Thymus (tissue), 11 donors: ENCODE results near the gene NUP98. TPM values are rescaled to one million over a fixed set of nuclear protein-coding genes. Genes with fewer than 3 reads are reported as not detected.

Experiments
- DNase-seq, 9 donors: peaks; one replicate each; pipeline ENCODE4 v3.0.0-alpha.2; 2013; ENCODE audit warnings: low spot score in 9 of 9, low read depth in 6 of 9, missing footprints in 1 of 9
- H3K27ac ChIP-seq, 2 donors: one replicate each; pipeline ENCODE4 v1.5.1; 2013; ENCODE audit warnings: control low read depth in 1 of 2, low read depth in 1 of 2, low read length in 1 of 2, mild to moderate bottlenecking in 1 of 2, moderate library complexity in 1 of 2
- H3K27me3 ChIP-seq, 2 donors: one replicate each; pipeline ENCODE4 v1.5.1; 2013; ENCODE audit warnings: low read length in 1 of 2; ENCODE audit not compliant: control insufficient read depth in 2 of 2, insufficient read depth in 1 of 2
- H3K36me3 ChIP-seq, 2 donors: one replicate each; pipeline ENCODE4 v1.5.1; 2013; ENCODE audit warnings: low read length in 1 of 2, mild to moderate bottlenecking in 1 of 2, moderate library complexity in 1 of 2; ENCODE audit not compliant: control insufficient read depth in 2 of 2, insufficient read depth in 2 of 2
- H3K4me1 ChIP-seq, 2 donors: one replicate each; pipeline ENCODE4 v1.5.1; 2013; ENCODE audit warnings: low read length in 2 of 2; ENCODE audit not compliant: control insufficient read depth in 2 of 2, insufficient read depth in 2 of 2
- H3K4me3 ChIP-seq, 2 donors: one replicate each; pipeline ENCODE4 v1.5.1; 2013; ENCODE audit warnings: low read length in 2 of 2, control low read depth in 1 of 2, mild to moderate bottlenecking in 1 of 2
- H3K9me3 ChIP-seq, 2 donors: one replicate each; pipeline ENCODE4 v1.5.1; 2013; ENCODE audit warnings: low read length in 1 of 2, mild to moderate bottlenecking in 1 of 2; ENCODE audit not compliant: control insufficient read depth in 2 of 2, insufficient read depth in 1 of 2
- WGBS: extraction: QIAGEN DNeasy Blood & Tissue Kit; methylation state at CpG from one replicate; pipeline ENCODE4 v1.1.7; 2013; 5-methylcytosine and 5-hydroxymethylcytosine counted together
- polyA plus RNA-seq: library from polyadenylated mRNA; stranded (reverse); fragments of 200-250 nt; gene quantifications from one replicate; pipeline ENCODE4 v1.2.3, GENCODE V29; 2013
- total RNA-seq: library from RNA; stranded (reverse); fragments of 120-200 nt; gene quantifications from one replicate; pipeline ENCODE4 v1.2.4, GENCODE V29; 2013
- donor health status: healthy.

NUP98 gene
- total and polyA plus RNA-seq, 2 donors = 23.0 to 59.0 TPM

GRCh38 chr11:3683039-3683438, 114.3 kb downstream of the NUP98 start:
- whole genome bisulfite sequencing = 99% methylated on average over 9 of the region's 9 CpGs

DNA sequence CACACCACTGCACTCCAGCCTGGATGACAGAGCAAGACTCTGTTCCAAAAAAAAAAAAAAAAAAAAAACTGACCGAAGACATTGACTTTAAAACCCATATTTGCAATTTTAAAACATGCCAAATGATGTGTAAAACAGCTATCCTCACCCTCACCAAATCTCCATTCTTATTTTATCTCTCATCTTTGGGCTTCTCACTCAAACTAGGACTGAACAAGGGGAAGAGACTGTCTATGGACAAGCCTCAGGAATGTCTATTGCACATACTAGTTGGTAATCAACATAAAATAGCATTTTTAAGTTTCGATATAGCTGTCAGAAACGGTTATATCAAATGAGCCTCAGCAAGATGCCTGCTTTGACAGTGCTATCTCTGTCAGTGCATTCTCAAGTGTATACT, 118.3 kb downstream of the NUP98 start:
- no peaks in the 10 kb centered on the region for H3K4me1 ChIP-seq
- no peak overlapping the region for H3K4me3 ChIP-seq
- H3K27ac ChIP-seq = no peak overlapping the region
- no peaks in the 10 kb centered on the region for H3K27me3 ChIP-seq
- DNase-seq = no peak
- H3K9me3 ChIP-seq = no peaks in the 10 kb centered on the region
- peaks cover 73 to 89% of the 10 kb centered on the region in 2 donors for H3K36me3 ChIP-seq
- 99% methylated on average over 3 of the region's 3 CpGs for WGBS

More at GRCh38 chr11:3683039-3683438, 114.3 kb downstream of the NUP98 start:
- no peak overlapping the region for H3K27ac ChIP-seq
- H3K36me3 ChIP-seq = peaks cover 61 to 88% of the 10 kb centered on the region in 2 donors
- no peak overlapping the region for H3K4me3 ChIP-seq
- no peaks in the 10 kb centered on the region for H3K9me3 ChIP-seq
- H3K4me1 ChIP-seq = no peaks in the 10 kb centered on the region
- DNase-seq = no peak
- H3K27me3 ChIP-seq = no peaks in the 10 kb centered on the region

GRCh38 chr11:3675971-3676370, 121.4 kb downstream of the NUP98 start:
- Histone ChIP-seq H3K9me3 (no peaks in the 10 kb centered on the region), H3K4me3 (no peak overlapping the region), H3K36me3 (peaks cover 63 to 84% of the 10 kb centered on the region in 2 donors), H3K4me1 (no peaks in the 10 kb centered on the region), H3K27ac (no peak overlapping the region), H3K27me3 (no peaks in the 10 kb centered on the region)
- WGBS = 97% methylated on average over 11 of the region's 11 CpGs
- no peak for DNase-seq

DNA sequence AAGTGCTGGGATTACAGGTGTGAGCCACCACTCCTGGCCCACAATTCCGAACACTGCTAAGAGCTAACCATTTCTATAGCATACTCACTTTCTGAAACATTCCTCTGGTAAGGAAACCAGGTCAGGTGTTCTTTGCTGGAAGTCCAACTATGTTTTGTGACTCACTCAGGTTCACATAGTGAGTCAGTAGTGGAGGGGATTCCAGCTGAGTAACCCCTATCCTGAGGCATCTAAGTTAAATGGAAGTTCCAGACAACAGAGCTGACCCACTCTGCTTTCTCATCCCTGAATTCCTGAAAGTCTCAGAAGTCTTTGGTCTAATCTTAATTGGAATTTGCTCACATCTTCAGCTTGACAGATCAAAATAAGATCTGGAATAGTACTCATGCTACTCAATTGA, 123.2 kb downstream of the NUP98 start:
- no peaks in the 10 kb centered on the region for H3K27me3 ChIP-seq
- DNase-seq = no peak
- no peaks in the 10 kb centered on the region for H3K4me1 ChIP-seq
- no peak overlapping the region for H3K4me3 ChIP-seq
- H3K27ac ChIP-seq = no peak overlapping the region
- no peaks in the 10 kb centered on the region for H3K9me3 ChIP-seq
- peaks cover 61 to 83% of the 10 kb centered on the region in 2 donors for H3K36me3 ChIP-seq
- WGBS = 98% methylated on average over 1 of the region's 1 CpG

- 94% methylated on average over 9 of the region's 9 CpGs for WGBS
- Histone ChIP-seq H3K27me3 (no peaks in the 10 kb centered on the region), H3K27ac (no peak within 1 kb of the TSS), H3K4me1 (no peaks in the 10 kb centered on the region), H3K36me3 (peaks cover 59 to 72% of the 10 kb centered on the region in 2 donors), H3K9me3 (no peaks in the 10 kb centered on the region), H3K4me3 (no peak within 1 kb of the TSS)
- DNase-seq = no peak
These were observed 125.8 kb downstream of the NUP98 start, which contains the start of gene CHRNA10 for GRCh38 chr11:3671334-3672254. Gene CHRNA10 (minus strand): TSS chr11:3671384. CDS start chr11:3671312, 72 bp downstream.

DNA sequence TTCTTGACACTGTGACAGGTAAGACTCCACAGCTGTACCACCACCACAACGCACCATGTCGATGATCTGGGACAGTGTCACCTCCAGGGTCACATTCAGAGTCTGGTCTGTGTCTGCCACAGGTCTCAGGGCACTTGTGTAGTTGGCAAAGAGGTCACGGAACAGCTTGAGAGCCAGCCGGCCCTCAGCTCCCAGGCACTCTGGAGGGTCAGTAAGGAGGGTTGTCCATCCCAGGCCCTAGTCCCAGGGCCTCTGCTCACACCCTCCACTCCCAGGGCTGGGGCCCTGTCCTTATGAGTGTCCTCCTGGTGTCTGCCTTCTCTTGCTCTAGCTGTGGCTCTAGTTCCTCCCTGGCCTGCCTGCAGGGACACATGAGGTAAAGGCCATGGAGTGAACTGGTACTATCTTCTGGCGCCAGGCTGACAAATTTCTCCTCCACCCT, 127.6 kb downstream of the NUP98 start:
- H3K27me3 ChIP-seq = no peaks in the 10 kb centered on the region
- no peak overlapping the region for H3K4me3 ChIP-seq
- DNase-seq = no peak
- peaks cover 53 to 64% of the 10 kb centered on the region in 2 donors for H3K36me3 ChIP-seq
- H3K4me1 ChIP-seq = no peaks in the 10 kb centered on the region
- 98% methylated on average over 5 of the region's 5 CpGs for WGBS
- H3K9me3 ChIP-seq = no peaks in the 10 kb centered on the region
- H3K27ac ChIP-seq = no peak overlapping the region

DNA sequence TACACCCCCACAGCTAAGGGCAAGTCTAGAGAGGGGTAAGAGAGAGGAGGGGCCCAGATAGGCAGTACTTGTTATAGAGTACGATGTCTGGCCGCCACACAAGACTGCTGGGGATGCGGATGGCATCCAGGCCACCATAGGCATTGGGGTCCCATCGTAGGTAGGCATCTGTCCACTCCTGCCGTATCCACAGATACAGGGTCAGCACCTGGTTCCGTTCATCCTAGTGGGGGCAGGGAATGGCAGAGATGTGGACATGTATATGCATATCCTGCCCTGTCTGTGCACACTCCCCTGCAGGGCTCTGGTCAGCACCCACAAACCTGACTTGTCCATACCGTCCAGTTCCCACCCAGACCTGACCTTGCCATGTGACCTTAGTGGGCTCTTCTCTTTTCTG, 128.2 kb downstream of the NUP98 start:
- Histone ChIP-seq H3K36me3 (peaks cover 56 to 63% of the 10 kb centered on the region in 2 donors), H3K4me3 (no peak overlapping the region), H3K27me3 (no peaks in the 10 kb centered on the region), H3K27ac (no peak overlapping the region), H3K4me1 (no peaks in the 10 kb centered on the region), H3K9me3 (no peaks in the 10 kb centered on the region)
- no peak for DNase-seq
- WGBS = over 99% methylated on average over 7 of the region's 7 CpGs

DNA sequence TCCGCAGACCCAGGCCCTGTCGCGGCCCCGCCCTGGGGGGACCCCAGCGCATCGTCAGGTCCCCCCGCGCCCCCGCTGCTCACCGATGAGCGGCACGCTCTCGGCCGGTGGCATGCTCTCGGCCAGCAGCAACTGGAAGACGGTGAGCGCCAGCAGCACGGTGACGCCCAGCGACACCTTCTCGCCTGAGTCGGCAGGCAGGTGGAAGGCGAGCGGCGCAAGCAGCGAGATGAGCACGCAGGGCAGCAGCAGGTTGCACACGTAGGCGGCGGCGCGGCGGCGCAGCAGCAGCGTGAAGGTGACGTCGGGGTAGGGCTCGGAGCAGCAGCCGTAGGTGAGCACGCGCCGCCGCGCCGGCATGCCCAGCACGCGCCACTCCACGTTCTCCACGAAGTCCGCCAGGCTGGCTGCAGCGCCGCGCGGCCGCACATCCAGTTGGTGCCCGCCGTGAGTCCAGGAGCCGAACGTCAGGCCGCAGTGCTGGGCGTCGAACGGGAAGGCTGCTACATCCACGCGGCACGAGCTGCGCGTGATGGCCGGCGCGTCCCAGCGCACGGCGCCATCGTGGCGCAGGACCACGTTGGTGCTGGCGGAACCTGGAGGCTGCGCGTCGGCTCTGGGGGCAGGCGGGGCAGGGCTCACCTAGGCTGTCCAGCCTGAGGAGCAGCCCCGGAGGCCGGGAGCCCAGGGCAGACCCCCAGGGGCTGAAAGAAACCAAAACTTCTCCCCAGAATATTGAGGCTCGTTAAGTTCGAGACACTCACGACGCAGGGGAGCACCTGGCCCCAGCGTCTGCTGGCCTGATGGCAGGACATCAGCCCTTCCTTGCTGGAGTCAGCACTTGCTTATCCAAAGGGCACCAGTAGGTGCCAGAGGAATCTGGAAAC, 130.0 kb downstream of the NUP98 start:
- Histone ChIP-seq H3K4me1 (no peaks in the 10 kb centered on the region), H3K27me3 (no peaks in the 10 kb centered on the region), H3K36me3 (peaks cover 50 to 56% of the 10 kb centered on the region in 2 donors), H3K4me3 (no peak overlapping the region), H3K27ac (no peak overlapping the region), H3K9me3 (no peaks in the 10 kb centered on the region)
- WGBS = 98% methylated on average over 89 of the region's 89 CpGs
- DNase-seq = no peak
